Right hindlimb (tissue), 1 donor: ENCODE results near the gene ADPRHL1.
"Not testable (repeated sequence)": the region's sequence is repeated elsewhere in the genome, so short reads cannot be mapped to it uniquely, and the experiment has no call there.

ENCODE experiments used
- DNase-seq: peaks from one replicate; pipeline ENCODE4 v3.0.0-alpha.2; 2018

Gene ADPRHL1

GRCh38 chr13:113454936-113455335 lies 1.6 kb upstream of the ADPRHL1 start:
- DNase-seq: no peak

DNA sequence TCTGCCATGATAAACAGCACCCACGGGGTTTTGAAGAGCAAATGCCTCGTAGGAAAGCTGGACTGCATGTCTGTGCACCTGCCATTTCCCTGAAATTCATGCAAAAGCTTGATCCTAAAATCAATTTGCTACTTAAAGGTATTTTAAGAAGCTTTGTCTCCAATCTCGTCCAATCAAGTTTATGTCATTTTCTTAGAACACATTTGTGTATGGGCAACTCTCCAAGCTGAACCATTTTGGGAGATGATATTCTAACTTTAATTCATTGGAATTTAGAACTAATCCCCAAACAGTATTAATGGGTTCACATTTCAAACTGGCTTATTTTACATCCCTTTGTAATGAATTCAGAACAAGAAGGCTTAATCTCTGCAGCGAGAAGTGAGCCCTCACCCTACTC lies 822 bp downstream of the ADPRHL1 start:
- DNase-seq: no peak

- no peak for DNase-seq
Observed at GRCh38 chr13:113451951-113452421, 1.3 kb downstream of the ADPRHL1 start.

GRCh38 chr13:113450861-113451620 lies 2.2 kb downstream of the ADPRHL1 start:
- DNase-seq: not testable (repeated sequence)

DNA sequence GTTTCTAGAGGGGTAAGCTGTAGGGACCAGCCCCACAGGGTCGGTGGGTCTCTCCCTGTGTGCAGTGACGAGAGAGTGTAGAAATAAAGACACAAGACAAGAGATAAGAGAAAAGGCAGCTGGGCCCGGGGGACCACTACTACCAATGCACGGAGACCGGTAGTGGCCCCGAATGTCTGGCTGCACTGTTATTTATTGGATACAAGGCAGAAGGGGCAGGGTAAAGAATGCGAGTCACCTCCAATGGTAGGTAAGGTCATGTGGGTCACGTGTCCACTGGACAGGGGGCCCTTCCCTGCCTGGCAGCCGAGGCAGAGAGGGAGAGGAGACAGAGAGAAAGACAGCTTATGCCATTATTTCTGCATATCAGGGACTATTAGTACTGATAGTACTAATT lies 2.9 kb downstream of the ADPRHL1 start:
- DNase-seq: not testable (repeated sequence)

DNA sequence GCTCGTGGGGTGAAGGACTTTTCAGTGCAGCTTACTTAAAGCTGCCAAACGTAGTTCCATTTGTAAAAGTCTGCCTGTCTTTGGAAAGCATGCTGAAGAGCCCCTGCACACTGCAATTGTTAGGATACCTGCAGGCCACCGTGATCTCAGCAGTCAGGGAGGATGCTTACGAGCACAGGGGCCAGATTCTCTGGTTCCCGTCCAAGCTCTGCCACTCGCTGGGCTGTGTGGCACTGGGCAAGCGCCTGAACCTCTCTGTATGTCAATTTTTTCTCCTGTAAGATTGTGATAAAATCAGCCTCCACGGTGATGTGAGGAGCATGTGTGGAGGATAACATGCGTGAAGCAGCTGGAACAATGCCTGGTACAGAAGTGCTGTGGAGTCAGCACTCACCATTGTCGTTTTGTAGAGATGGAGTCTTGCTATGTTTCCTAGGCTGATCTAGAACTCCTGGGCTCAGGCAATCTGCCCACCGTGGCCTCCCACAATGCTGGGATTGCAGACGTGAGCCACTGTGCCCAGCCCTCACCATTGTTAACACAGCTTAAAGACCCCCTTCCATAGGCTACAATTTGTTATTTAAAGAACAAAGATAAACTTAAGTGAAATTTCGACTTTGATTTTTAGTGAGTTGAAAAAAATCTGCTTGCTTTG lies 3.5 kb downstream of the ADPRHL1 start:
- no peak for DNase-seq

- DNase-seq: no peak
Observed at GRCh38 chr13:113448885-113449692, 4.2 kb downstream of the ADPRHL1 start.

- no peak for DNase-seq
Observed at GRCh38 chr13:113448545-113448884, 4.8 kb downstream of the ADPRHL1 start.

DNA sequence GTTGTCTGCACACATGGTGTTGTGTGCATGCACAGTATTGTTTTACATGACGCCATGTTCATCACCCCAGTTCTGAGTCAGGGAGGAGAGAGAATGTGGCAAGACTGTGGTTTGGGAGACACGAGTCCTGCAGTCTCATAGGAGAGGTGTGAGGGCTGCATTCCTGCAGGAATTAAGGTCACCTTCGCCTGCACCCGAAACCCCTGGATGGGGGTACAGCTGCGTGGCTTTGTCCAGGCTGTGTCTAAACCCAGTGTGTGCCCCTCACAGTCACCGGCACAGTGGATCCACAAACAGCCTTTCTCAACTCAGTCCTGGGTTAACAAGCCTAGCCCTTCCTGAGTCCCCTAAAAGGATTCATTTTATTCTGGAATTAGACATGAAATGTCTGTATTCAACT lies 5.7 kb downstream of the ADPRHL1 start:
- DNase-seq: no peak

GRCh38 chr13:113446488-113446854 lies 6.8 kb downstream of the ADPRHL1 start:
- DNase-seq: no peak

DNA sequence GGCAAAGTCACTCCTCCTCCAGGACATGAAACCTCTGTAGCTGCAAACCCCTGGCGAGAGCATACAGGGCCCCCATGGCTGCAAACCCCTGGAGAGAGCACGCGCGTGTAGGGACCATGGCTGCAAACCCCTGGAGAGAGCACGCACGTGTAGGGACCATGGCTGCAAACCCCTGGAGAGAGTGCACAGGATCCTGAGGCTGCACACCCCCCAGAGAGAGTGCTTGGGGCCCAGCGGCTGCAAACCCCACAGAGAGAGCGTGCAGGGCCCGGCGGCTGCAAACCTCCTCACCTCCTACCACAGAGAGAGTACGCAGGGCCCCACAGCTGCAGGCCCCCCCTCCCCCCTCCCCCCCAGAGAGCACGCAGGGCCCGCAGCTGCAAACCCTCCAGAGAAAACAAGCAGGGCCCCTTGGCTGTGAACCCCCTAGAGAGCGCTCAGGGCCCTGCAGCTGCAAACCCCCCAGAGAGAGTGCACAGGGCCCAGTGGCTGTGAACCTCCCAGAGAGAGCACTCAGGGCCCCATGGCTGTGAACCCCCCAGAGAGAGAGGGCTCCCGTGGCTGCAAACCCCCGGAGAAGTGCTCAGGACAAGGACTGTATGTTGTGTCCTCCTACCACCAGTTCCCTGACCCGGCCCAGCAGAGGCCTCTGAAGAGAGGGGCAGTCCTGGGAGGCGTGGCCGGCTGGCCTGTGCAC lies 7.3 kb downstream of the ADPRHL1 start:
- no peak for DNase-seq

- no peak for DNase-seq
Observed at GRCh38 chr13:113443991-113444390, 9.3 kb downstream of the ADPRHL1 start.

DNA sequence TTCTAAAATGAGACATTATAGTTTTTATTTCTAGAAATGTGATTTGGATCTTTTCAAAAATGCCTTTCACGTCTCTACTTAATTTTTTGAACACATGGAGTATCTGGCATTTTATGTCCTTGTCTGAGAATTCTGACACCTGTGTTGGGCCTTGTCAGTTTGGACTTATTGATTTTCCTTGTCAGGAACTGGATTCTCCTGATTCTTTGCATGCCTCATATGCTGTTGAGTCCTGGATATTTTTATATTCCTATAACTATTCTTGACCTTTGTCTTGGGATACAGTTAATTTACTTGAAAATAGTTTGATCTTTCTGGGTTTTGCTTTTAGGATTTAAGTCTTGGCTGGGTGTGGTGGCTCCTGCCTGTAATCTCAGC lies 10.3 kb downstream of the ADPRHL1 start:
- DNase-seq: no peak

GRCh38 chr13:113442354-113442984 lies 10.8 kb downstream of the ADPRHL1 start:
- no peak for DNase-seq

- DNase-seq: no peak
Observed at GRCh38 chr13:113441661-113442060, 11.6 kb downstream of the ADPRHL1 start.

- DNase-seq: no peak
Observed at GRCh38 chr13:113437408-113438010, 15.8 kb downstream of the ADPRHL1 start.

- not testable (repeated sequence) for DNase-seq
Observed at GRCh38 chr13:113436866-113437265, 16.4 kb downstream of the ADPRHL1 start.

DNA sequence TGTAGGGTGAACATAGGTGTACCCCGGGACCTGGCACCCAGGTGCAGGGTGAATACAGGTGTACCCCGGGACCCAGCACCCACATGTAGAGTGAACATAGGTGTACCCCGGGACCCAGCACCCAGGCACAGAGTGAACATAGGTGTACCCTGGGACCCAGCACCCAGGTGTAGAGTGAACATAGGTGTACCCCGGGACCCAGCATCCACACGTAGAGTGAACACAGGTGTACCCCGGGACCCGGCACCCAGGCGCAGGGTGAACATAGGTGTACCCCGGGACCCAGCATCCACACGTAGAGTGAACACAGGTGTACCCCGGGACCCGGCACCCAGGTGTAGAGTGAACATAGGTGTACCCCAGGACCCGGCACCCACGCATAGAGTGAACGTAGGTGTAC lies 17.4 kb downstream of the ADPRHL1 start:
- not testable (repeated sequence) for DNase-seq

DNA sequence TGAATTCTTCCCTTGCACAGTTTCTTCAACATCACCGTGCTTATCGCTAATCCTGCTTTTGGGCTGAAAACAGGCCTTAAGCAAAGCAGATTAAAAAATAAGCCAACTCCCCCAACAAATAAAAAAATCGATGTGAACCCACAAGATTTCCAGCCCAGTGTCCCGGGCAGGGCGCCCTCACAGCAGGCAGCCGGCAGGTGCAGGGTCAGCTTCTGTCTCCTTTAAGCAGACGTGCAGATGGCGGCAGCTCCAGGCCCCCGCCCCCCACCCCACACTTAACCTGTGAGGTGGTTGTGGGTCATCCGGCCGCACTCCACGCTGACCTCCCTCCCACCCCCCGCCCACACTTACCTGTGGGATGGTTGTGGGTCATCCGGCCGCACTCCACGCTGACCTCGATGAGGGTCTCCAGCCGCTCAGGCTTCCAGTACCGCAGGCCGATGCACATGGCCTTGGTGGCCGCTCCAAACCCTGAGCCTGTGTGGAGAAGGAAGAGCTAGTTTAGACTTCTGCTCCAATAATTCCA lies 19.8 kb downstream of the ADPRHL1 start:
- no peak for DNase-seq

GRCh38 chr13:113432506-113433270 lies 20.6 kb downstream of the ADPRHL1 start:
- no peak for DNase-seq

GRCh38 chr13:113431171-113431570 lies 22.1 kb downstream of the ADPRHL1 start:
- no peak for DNase-seq
